Adrenal gland (tissue), 12 donors: ENCODE results near the gene SNX5. TPM values are rescaled to one million over a fixed set of nuclear protein-coding genes. Genes with fewer than 3 reads are reported as not detected.
"Not testable (repeated sequence)": the region's sequence is repeated elsewhere in the genome, so short reads cannot be mapped to it uniquely, and the experiment has no call there.

Source experiments
- DNase-seq, 7 donors: peaks; one replicate each; pipeline ENCODE4 v3.0.0-alpha.2; 2019 to 2020
- H3K27ac ChIP-seq, 5 donors: fragments of 200-600 bp; sonication (generic) in 4 of 5; 1 replicate in 3 of 5; 2 replicates in 2 of 5; pipeline versions ENCODE4 v1.5.1 to v1.8.0; 2016 to 2020; ENCODE audit warnings: mild to moderate bottlenecking in 1 of 5
- H3K27me3 ChIP-seq: fragments of 200-600 bp; 2 replicates; pipeline ENCODE4 v1.8.0; 2021
- H3K36me3 ChIP-seq, 2 donors: fragments of 200-600 bp; replicated peaks in 1 of 2; 1 replicate in 1 of 2; 2 replicates in 1 of 2; pipeline versions ENCODE4 v1.5.1 to v1.8.0; 2018 to 2022
- H3K4me1 ChIP-seq, 2 donors: fragments of 200-600 bp; replicated peaks in 1 of 2; 1 replicate in 1 of 2; 2 replicates in 1 of 2; pipeline versions ENCODE4 v1.5.1 to v1.8.0; 2018 to 2021
- H3K4me3 ChIP-seq, 4 donors: fragments of 200-600 bp; sonication (generic) in 3 of 4; one replicate each; pipeline ENCODE4 v1.5.1; 2016 to 2018
- H3K9me3 ChIP-seq, 3 donors: fragments of 200-600 bp; sonication (generic) in 1 of 3; replicated peaks in 1 of 3; 1 replicate in 2 of 3; 2 replicates in 1 of 3; pipeline versions ENCODE4 v1.5.1 to v1.8.0; 2016 to 2021
- POLR2A ChIP-seq, 2 donors: fragments of 450-650 bp; IDR thresholded peaks; one replicate each; pipeline ENCODE4 v1.6.1; 2017; ENCODE audit warnings: antibody characterized with exemption in 2 of 2, mild to moderate bottlenecking in 2 of 2, moderate library complexity in 1 of 2
- WGBS, 4 donors: extraction: QIAGEN DNeasy Blood & Tissue Kit in 2 of 4; methylation state at CpG; one replicate each; pipeline versions ENCODE4 v1.1.5 to v1.1.7; 2013 to 2017; 5-methylcytosine and 5-hydroxymethylcytosine counted together
- intact Hi-C, 2 donors: fragments of 100-400 bp; cut with DNase I; formaldehyde crosslinking; loops; one replicate each; pipeline versions ENCODE4 v1.14.1 to v1.15.0; 2022 to 2023
- polyA plus RNA-seq, 3 donors: library from polyadenylated mRNA; stranded (reverse); fragments of 200-250 nt in 2 of 3; fragments of 350-450 nt in 1 of 3; fragmentation: Illumina TruSeq in 1 of 3; extraction: RNeasy Lipid Tissue Mini Kit (QIAGEN cat#74804) in 1 of 3; gene quantifications; one replicate each; pipeline ENCODE4 v1.2.3, GENCODE V29; 2013 to 2014
- total RNA-seq, 9 donors: library from RNA; depleted of rRNA in 4 of 9; stranded (reverse); fragments of >200 nt in 4 of 9; fragments of 120-200 nt in 1 of 9; fragmentation: NEBNext Ultra II Directional in 1 of 9; extraction: Animal tissue kit (Norgen Biotek cat#: 25700) in 1 of 9; gene quantifications; one replicate each; pipeline versions ENCODE4 v1.1.0 to v1.2.4, GENCODE V29; 2013 to 2023
- TF ChIP-seq, protein P1 (sequence below), 6 experiments: fragments of 450-650 bp in 4 of 6; fragments of 200-600 bp in 2 of 6; sonication (generic) in 1 of 6; IDR thresholded peaks; 1 replicate in 5 of 6; 2 replicates in 1 of 6; pipeline versions ENCODE4 v1.5.1 to v1.8.0; 2016 to 2021; ENCODE audit warnings: antibody characterized with exemption in 6 of 6, mild to moderate bottlenecking in 2 of 6, moderate library complexity in 1 of 6
- donor health status: healthy with polysubstance abuse.
- donor health status: Bipolar disorder and iron deficiency.
- donor health status: DM: yes; HTN: yes; CAD: no.
- donor health status: DM: no; HTN: no; CAD: no.
- donor health status: DM: no; HTN: no; CAD: no.
- donor health status: DM: yes; HTN: yes; CAD: no.

The SNX5 gene
- total and polyA plus RNA-seq, 12 donors, result 103 to 201 (median 144) TPM

DNA sequence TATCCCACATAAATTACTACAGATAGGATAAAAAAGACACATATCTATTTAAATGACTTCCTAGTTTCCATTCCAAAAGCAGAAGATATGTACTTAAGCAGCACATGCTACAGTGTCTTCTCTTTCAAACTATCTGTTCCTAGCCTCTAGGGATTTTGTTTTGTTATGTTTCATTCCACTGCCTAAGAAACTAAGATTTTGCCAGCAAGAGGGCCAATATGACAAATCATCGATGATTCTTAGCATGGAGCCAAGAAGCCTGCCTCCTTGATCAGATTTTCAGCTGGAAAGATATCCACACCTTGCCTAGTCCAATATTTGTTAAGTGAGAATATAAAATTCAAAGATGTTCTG, 7.0 kb downstream of the SNX5 start:
- intact Hi-C loops, result no loop called here
- 25 to 43% (median 27%) methylated on average over 1 of the region's 1 CpG for WGBS, 4 donors
- Histone ChIP-seq H3K9me3 (no peaks in the 10 kb centered on the region), H3K27me3 (no peaks in the 10 kb centered on the region), H3K36me3 (peaks cover 0 to under 1% of the 10 kb centered on the region in 2 donors), H3K4me1 (peaks cover 60 to 92% of the 10 kb centered on the region in 2 donors), H3K4me3 (no peak overlapping the region), H3K27ac (peak overlapping the region; percentile 11 to 99 (median 72))
- DNase-seq, result no peak
- TF ChIP-seq, protein P1, sequence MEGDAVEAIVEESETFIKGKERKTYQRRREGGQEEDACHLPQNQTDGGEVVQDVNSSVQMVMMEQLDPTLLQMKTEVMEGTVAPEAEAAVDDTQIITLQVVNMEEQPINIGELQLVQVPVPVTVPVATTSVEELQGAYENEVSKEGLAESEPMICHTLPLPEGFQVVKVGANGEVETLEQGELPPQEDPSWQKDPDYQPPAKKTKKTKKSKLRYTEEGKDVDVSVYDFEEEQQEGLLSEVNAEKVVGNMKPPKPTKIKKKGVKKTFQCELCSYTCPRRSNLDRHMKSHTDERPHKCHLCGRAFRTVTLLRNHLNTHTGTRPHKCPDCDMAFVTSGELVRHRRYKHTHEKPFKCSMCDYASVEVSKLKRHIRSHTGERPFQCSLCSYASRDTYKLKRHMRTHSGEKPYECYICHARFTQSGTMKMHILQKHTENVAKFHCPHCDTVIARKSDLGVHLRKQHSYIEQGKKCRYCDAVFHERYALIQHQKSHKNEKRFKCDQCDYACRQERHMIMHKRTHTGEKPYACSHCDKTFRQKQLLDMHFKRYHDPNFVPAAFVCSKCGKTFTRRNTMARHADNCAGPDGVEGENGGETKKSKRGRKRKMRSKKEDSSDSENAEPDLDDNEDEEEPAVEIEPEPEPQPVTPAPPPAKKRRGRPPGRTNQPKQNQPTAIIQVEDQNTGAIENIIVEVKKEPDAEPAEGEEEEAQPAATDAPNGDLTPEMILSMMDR (IDR thresholded peaks at IDR 0.05), result no peak
- TF ChIP-seq POLR2A (IDR thresholded peaks at IDR 0.05), result no peak

DNA sequence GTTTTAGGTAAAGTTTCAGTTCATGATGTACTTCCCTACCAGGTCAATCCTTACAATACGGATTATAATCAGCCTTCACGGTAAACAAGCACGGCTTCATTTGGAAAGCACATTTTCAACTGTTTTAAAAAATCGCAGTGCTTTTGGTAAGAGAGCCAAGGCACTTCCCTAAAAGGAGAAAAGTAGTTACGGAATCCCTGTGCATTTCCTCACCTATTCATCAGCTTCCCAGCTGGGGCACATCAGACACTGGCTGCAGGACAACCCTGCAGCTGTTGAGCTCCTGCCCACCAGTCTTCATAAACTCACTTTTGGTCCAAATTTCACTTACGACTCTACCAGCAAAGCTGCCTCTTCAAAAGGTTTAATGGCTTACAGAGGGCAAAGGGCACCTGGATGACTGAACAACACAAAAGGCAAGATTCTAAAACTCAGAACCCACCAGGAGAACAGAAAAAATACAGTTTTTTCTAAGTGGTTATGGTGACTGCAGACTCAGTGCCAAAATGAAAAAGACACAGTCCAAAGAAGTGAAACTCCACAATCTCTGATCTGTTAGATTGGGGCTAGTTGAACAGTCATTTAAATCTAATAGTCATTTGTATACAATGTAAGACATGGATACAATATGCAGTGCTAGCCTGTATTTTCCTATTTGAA, 7.5 kb downstream of the SNX5 start:
- WGBS, 4 donors, result 39 to 61% (median 54%) methylated on average over 6 of the region's 6 CpGs
- peak overlapping the region; percentile 11 to 99 (median 72) for H3K27ac ChIP-seq
- no peak for TF ChIP-seq POLR2A (IDR thresholded peaks at IDR 0.05)
- TF ChIP-seq, protein P1 (IDR thresholded peaks at IDR 0.05), result no peak
- H3K36me3 ChIP-seq, result peaks cover 0 to 6% of the 10 kb centered on the region in 2 donors
- no peaks in the 10 kb centered on the region for H3K27me3 ChIP-seq
- intact Hi-C loops, result no loop called here
- H3K9me3 ChIP-seq, result no peaks in the 10 kb centered on the region
- H3K4me1 ChIP-seq, result peaks cover 55 to 87% of the 10 kb centered on the region in 2 donors
- no peak for DNase-seq
- H3K4me3 ChIP-seq, result no peak overlapping the region

DNA sequence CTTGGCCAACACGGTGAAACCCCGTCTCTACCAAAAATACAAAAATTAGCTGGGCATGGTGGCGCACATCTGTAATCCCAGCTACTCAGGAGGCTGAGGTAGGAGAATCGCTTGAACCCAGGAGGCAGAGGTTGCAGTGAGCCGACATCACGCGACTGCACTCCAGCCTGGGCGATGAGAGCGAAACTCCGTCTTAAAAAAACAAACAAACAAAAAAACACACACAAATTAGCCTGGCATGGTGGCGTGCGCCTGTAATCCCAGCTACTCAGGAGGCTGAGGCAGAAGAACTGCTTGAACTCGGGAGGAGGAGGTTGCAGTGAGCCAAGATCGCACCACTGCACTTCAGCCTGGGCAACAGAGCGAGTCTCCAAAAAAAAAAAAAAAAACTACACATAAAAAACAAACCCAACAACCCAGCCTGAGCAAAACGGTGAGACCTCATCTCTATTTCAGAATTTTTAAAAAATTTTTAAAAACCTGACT, 8.2 kb downstream of the SNX5 start:
- DNase-seq, H3K4me3 ChIP-seq, H3K36me3 ChIP-seq, intact Hi-C loops, H3K27me3 ChIP-seq, H3K9me3 ChIP-seq: not testable (repeated sequence)
- Histone ChIP-seq H3K4me1 (peaks cover 51 to 80% of the 10 kb centered on the region in 2 donors), H3K27ac (peak overlapping the region in 3 of 5 donors; percentile 79 to 99 (median 81))
- 88 to 95% (median 93%) methylated on average over 16 of the region's 16 CpGs for WGBS, 4 donors

DNA sequence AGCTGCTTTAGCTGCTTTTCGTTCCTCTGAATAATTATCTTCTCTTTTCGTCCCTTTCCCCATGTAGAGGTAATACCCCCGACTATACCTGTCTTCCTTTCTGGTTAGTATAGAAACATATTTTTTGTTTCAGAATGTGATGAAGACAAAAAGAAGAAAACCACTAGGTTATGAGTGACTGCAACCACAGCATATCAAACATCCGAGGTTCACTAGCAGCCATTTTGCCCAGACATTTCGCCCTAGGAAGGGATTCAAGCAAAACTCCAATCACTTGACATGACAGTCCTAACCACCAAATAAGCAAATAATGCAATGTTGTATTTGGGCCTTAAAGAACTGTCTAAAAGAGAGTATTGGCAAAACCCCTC, 9.4 kb downstream of the SNX5 start:
- no peak for DNase-seq
- intact Hi-C loops, result no loop called here
- Histone ChIP-seq H3K27ac (peak overlapping the region; percentile 61 to 87 (median 66)), H3K36me3 (peaks cover 0 to 20% of the 10 kb centered on the region in 2 donors), H3K27me3 (no peaks in the 10 kb centered on the region), H3K9me3 (no peaks in the 10 kb centered on the region), H3K4me3 (no peak overlapping the region), H3K4me1 (peaks cover 46 to 68% of the 10 kb centered on the region in 2 donors)
- WGBS, 4 donors, result 72 to 79% (median 76%) methylated on average over 5 of the region's 5 CpGs
- no peak for TF ChIP-seq POLR2A (IDR thresholded peaks at IDR 0.05)
- TF ChIP-seq, protein P1 (IDR thresholded peaks at IDR 0.05), result no peak
